HepG2 (cell line): ENCODE measurements around the gene ABCA4. TPM values are rescaled to one million over a fixed set of nuclear protein-coding genes. Genes with fewer than 3 reads are reported as not detected.

Experiments used
- ATAC-seq: fragments of 200-7000 bp; cut with Tn5 transposase; 3 replicates; pipeline ENCODE4 v1.9.1; 2020; ENCODE audit warnings: mild to moderate bottlenecking, moderate library complexity
- BruUV-seq: library from RNA; stranded (reverse); fragments of 400-500 nt; replicated peaks from 2 replicates; lab custom pipeline; 2021; lab: Mats Ljungman, UMichigan
- CTCF ChIA-PET: fragments of 300-600 bp; formaldehyde crosslinking; extraction: SDS; loops from one replicate; lab custom pipeline; 2021; ENCODE audit warnings: low total read pairs, inconsistent platforms, low intra/inter-chr PET ratio; lab: Yijun Ruan, JAX
- POLR2A ChIA-PET: fragments of 350-600 bp; sonication (Branson Sonifier 250); formaldehyde crosslinking; loops from one replicate; lab custom pipeline; 2020; ENCODE audit warnings: antibody characterized with exemption, inconsistent platforms; lab: Yijun Ruan, JAX
- DNase-seq: peaks from one replicate; pipeline ENCODE4 v3.0.0-alpha.2; 2015; ENCODE audit warnings: low spot score
- FAIRE-seq: peaks from 3 replicates; lab custom pipeline; 2011; peaks lifted over from hg19 to GRCh38; lab: Jason Lieb, UNC
- H2AFZ ChIP-seq: one replicate; pipeline ENCODE4 v1.6.1; 2011; ENCODE audit warnings: low read length, inconsistent platforms
- H3K27ac ChIP-seq: fragments of 300-600 bp; 3 replicates; pipeline ENCODE4 v1.8.0; 2011; ENCODE audit warnings: mixed run types, mild to moderate bottlenecking, mixed read lengths, low read length, inconsistent platforms; ENCODE audit not compliant: insufficient read depth; ENCODE audit errors: extremely low read length
- H3K27me3 ChIP-seq, 2 experiments: fragments of 200-600 bp in 1 of 2; 2 replicates in 1 of 2; 3 replicates in 1 of 2; pipeline versions ENCODE4 v1.6.0 to v1.8.0; 2011; ENCODE audit warnings: low read length in 2 of 2, mild to moderate bottlenecking in 2 of 2, moderate library complexity in 2 of 2, inconsistent platforms in 1 of 2; ENCODE audit not compliant: insufficient read depth in 2 of 2, control insufficient read depth in 1 of 2
- H3K36me3 ChIP-seq, 2 experiments: fragments of 200-600 bp in 1 of 2; replicated peaks in 1 of 2; 2 replicates in 1 of 2; 3 replicates in 1 of 2; pipeline versions ENCODE4 v1.5.1 to v1.8.0; 2011; ENCODE audit warnings: low read length in 2 of 2, inconsistent platforms in 1 of 2; ENCODE audit not compliant: insufficient read depth in 2 of 2, control insufficient read depth in 1 of 2
- H3K4me1 ChIP-seq: 2 replicates; pipeline ENCODE4 v1.5.1; 2012; ENCODE audit warnings: low read length, inconsistent platforms; ENCODE audit not compliant: insufficient read depth
- H3K4me2 ChIP-seq: 2 replicates; pipeline ENCODE4 v1.6.0; 2011; ENCODE audit warnings: low read depth, low read length, inconsistent platforms
- H3K4me3 ChIP-seq, 3 experiments: fragments of 200-600 bp in 1 of 3; sonication (generic), shearing (Covaris generic) in 1 of 3; replicated peaks in 1 of 3; 2 replicates each; pipeline ENCODE4 v1.5.1; 2011 to 2016; ENCODE audit warnings: low read length in 3 of 3, inconsistent platforms in 2 of 3, low read depth in 2 of 3, mild to moderate bottlenecking in 2 of 3, control low read depth in 1 of 3, mixed read lengths in 1 of 3; ENCODE audit not compliant: insufficient read depth in 1 of 3
- H3K79me2 ChIP-seq: one replicate; pipeline ENCODE4 v1.6.1; 2011; ENCODE audit warnings: low read length, inconsistent platforms; ENCODE audit not compliant: insufficient read depth
- H3K9ac ChIP-seq: 2 replicates; pipeline ENCODE4 v1.6.0; 2011; ENCODE audit warnings: mild to moderate bottlenecking, low read depth, low read length, inconsistent platforms; ENCODE audit not compliant: insufficient read depth
- H3K9me3 ChIP-seq: 2 replicates; pipeline ENCODE4 v1.5.1; 2012; ENCODE audit warnings: mild to moderate bottlenecking, low read length
- H4K20me1 ChIP-seq: 2 replicates; pipeline ENCODE4 v1.6.0; 2011; ENCODE audit warnings: inconsistent platforms, mild to moderate bottlenecking, low read length, moderate library complexity; ENCODE audit not compliant: insufficient read depth
- ETS1 ChIP-seq: sonication (generic); formaldehyde crosslinking; IDR thresholded peaks from 2 replicates; pipeline ENCODE4 v1.4.0; 2020; ENCODE audit warnings: missing genetic modification reagents
- HNF4G ChIP-seq, 2 experiments: sonication (generic) in 1 of 2; formaldehyde crosslinking in 1 of 2; IDR thresholded peaks; 2 replicates each; pipeline versions ENCODE4 v1.4.0 to v1.6.1; 2011 to 2020; ENCODE audit warnings: borderline replicate concordance in 2 of 2, low read depth in 2 of 2, mild to moderate bottlenecking in 2 of 2, low read length in 1 of 2, missing genetic modification reagents in 1 of 2, moderate library complexity in 1 of 2
- JUND ChIP-seq: sonication (generic); formaldehyde crosslinking; IDR thresholded peaks from 2 replicates; pipeline ENCODE4 v1.8.0; 2022; ENCODE audit warnings: mild to moderate bottlenecking, missing genetic modification reagents
- LRRFIP1 ChIP-seq: sonication (generic); formaldehyde crosslinking; conservative IDR thresholded peaks from 2 replicates; pipeline ENCODE4 v1.4.0; 2020; ENCODE audit warnings: missing genetic modification reagents
- MAFK ChIP-seq, 2 experiments: IDR thresholded peaks in 1 of 2; conservative IDR thresholded peaks in 1 of 2; 2 replicates each; pipeline ENCODE4 v1.6.1; 2011; ENCODE audit warnings: improper control_type of control experiment in 2 of 2, low read length in 2 of 2
- MYNN ChIP-seq: sonication (generic); formaldehyde crosslinking; IDR thresholded peaks from 2 replicates; pipeline ENCODE4 v1.4.0; 2020; ENCODE audit warnings: mild to moderate bottlenecking, low read depth, missing genetic modification reagents
- PHF20 ChIP-seq: sonication (generic); formaldehyde crosslinking; IDR thresholded peaks from 2 replicates; pipeline ENCODE4 v1.5.0; 2020; ENCODE audit warnings: mild to moderate bottlenecking, missing genetic modification reagents
- PTBP1 ChIP-seq: fragments of 200-400 bp; formaldehyde crosslinking; IDR thresholded peaks from 2 replicates; pipeline ENCODE4 v1.6.1; 2018; ENCODE audit warnings: low read length, low read depth; ENCODE audit not compliant: poor library complexity, severe bottlenecking
- WGBS: methylation state at CpG from one replicate; pipeline ENCODE4 v1.1.6; 2017; ENCODE audit warnings: low lambda C conversion rate; 5-methylcytosine and 5-hydroxymethylcytosine counted together
- in situ Hi-C: cut with HindIII; loops from 2 replicates; pipeline ENCODE4 v1.10.0; 2017; ENCODE audit warnings: low pct_unique_long_range_greater_than_20kb; ENCODE audit not compliant: extremely low pct_ligation_motif_present
- intact Hi-C: fragments of 100-400 bp; cut with micrococcal nuclease; formaldehyde crosslinking; loops from one replicate; pipeline ENCODE4 v1.10.0; 2022; ENCODE audit not compliant: unreplicated experiment
- polyA plus RNA-seq, 8 experiments: library from polyadenylated mRNA; depleted of rRNA in 3 of 8; stranded (reverse) in 7 of 8; unstranded in 1 of 8; fragments of >200 nt; fragmentation: Illumina TruSeq in 4 of 8; extraction: Trizol in 4 of 8; gene quantifications; 2 replicates each; pipeline versions ENCODE4 v1.2.1 to v1.2.3, GENCODE V29; 2011 to 2016; ENCODE audit warnings: low read depth in 4 of 8, missing spikeins in 1 of 8, mixed read lengths in 1 of 8; ENCODE audit not compliant: insufficient read depth in 1 of 8
- total RNA-seq, 5 experiments: library from RNA; depleted of rRNA; stranded (reverse); fragments of >200 nt; fragmentation: Illumina TruSeq; extraction: Trizol; gene quantifications; 2 replicates each; pipeline ENCODE4 v1.2.3, GENCODE V29; 2016; ENCODE audit warnings: low read depth in 1 of 5

Gene ABCA4
- total and polyA plus RNA-seq, 2 of the 13 experiments (the other 11 are each of a cell fraction or from before 2014, with no cell fraction given), result 0.24 to 0.67 TPM

DNA sequence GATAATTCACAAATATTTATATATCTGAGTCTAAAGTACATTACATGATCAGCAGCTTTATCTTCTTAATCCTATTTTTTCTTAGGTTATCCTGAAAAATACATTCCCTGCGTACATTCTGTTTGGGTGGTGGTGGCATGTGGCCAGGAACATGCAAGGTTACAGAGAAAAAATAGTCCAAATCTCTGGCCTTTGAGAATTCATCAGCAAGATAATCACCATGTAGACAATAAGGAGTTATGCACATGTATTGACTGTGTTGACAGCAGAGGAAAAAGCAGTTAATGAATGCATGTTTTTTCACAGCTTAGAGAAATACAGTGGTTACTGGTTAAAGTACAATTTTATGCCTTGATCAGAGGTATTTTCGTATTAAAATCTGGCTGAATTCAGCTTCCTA is 49.0 kb downstream of the ABCA4 start (continued):
- TF ChIP-seq PTBP1, result no peak
- TF ChIP-seq, all 625 proteins: peak for 0

- H3K27ac ChIP-seq, result no peak overlapping the region
- no peak for ATAC-seq
- in situ Hi-C loops, result no loop called here
- no peaks in the 10 kb centered on the region for H4K20me1 ChIP-seq
- POLR2A ChIA-PET, result interaction anchor here (1.7 kb wide), 1 partner anchor 10 kb away, joined by 3 read pairs; no protein-coding TSS in a partner anchor
- TF ChIP-seq MAFK (conservative IDR thresholded peaks at IDR 0.05 in 1 of 2, IDR thresholded peaks at IDR 0.05 in 1 of 2; ENCODE audit: low read length in 2 of 2) (peak; percentile 11 to 22; a peak in 2 of 4 replicates), ETS1 (CRISPR knock-in tag) (no peak)
- H3K4me3 ChIP-seq, result no peak overlapping the region
- no peak for DNase-seq
- no peak overlapping the region for H3K9ac ChIP-seq
- 67% methylated on average over 1 of the region's 1 CpG for WGBS
- H3K9me3 ChIP-seq, result no peaks in the 10 kb centered on the region
- no peak overlapping the region for H3K4me2 ChIP-seq
- intact Hi-C loops, result no loop called here
- peaks cover 33% of the 10 kb centered on the region for H3K4me1 ChIP-seq
- H2AFZ ChIP-seq, result no peak overlapping the region
- CTCF ChIA-PET, result no interaction called here
- H3K27me3 ChIP-seq, result no peaks in the 10 kb centered on the region
- H3K79me2 ChIP-seq, result no peaks in the 10 kb centered on the region
- no TSS peak for BruUV-seq
- no peaks in the 10 kb centered on the region for H3K36me3 ChIP-seq
- no peak for FAIRE-seq
Measured at GRCh38 chr1:94071391-94071790, 49.6 kb downstream of the ABCA4 start.

DNA sequence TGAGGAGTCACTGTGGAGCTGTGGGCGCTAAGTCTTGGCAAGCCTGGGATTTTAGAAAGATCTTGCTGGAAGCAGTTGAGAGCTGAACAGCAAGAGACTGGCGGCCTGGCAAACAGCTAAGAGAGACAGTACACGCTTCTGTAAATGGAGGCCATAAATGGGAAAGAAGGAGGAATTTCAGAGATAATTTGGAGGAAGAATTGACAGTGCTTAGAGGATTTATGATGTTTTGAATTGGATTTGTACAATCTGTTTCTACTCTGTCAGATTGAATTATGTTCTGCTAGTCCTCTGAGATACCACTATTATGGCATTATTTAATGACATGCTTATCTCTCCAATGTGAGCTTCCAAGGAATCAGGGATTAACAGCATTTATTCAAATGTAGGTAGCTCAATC is 50.1 kb downstream of the ABCA4 start:
- H3K36me3 ChIP-seq, result no peaks in the 10 kb centered on the region
- H3K9ac ChIP-seq, result no peak overlapping the region
- no peak for FAIRE-seq
- no peaks in the 10 kb centered on the region for H3K27me3 ChIP-seq
- no peak overlapping the region for H3K4me2 ChIP-seq
- POLR2A ChIA-PET, result interaction anchor here (0.5 to 1.7 kb wide), 2 partner anchors 9 to 167 kb away, joined by 3 to 4 read pairs; no protein-coding TSS in a partner anchor
- peaks cover 33% of the 10 kb centered on the region for H3K4me1 ChIP-seq
- ATAC-seq, result no peak
- H3K79me2 ChIP-seq, result no peaks in the 10 kb centered on the region
- DNase-seq, result no peak
- intact Hi-C loops, result no loop called here
- H3K9me3 ChIP-seq, result no peaks in the 10 kb centered on the region
- no peak for TF ChIP-seq PHF20 (CRISPR knock-in tag)
- TF ChIP-seq JUND, result no peak
- no peak for TF ChIP-seq LRRFIP1 (CRISPR knock-in tag)
- no peak for TF ChIP-seq HNF4G (IDR thresholded peaks at IDR 0.05; ENCODE audit: borderline replicate concordance, low read depth, low read length)
- TF ChIP-seq HNF4G (CRISPR knock-in tag; IDR thresholded peaks at IDR 0.05; ENCODE audit: borderline replicate concordance, low read depth), result no peak
- no peak for TF ChIP-seq MYNN (CRISPR knock-in tag)
- H2AFZ ChIP-seq, result no peak overlapping the region
- BruUV-seq, result no TSS peak
- H3K27ac ChIP-seq, result no peak overlapping the region
- 92% methylated on average over 3 of the region's 3 CpGs for WGBS
- no peaks in the 10 kb centered on the region for H4K20me1 ChIP-seq
- in situ Hi-C loops, result no loop called here
- no peak overlapping the region for H3K4me3 ChIP-seq
- CTCF ChIA-PET, result no interaction called here
